ENCODE measurements around the gene APLN.

DNA sequence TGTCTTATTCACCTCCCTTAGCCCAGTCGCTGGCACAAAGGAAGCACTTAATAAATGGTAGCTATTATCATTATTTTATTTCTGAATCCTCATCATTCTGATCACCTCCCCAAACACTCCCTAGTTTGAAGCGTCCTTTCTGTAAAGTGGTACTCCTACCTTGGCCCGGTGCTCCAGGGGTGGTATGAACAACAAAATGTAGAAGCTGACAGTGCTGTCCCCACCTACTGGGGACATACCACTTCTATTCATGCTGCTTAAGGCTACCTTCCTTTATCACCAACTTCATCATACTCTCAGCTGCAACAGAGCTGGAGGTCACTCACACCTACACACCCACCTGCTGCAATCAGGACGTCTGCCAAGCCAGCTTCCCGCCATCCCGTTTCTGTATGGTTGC lies 40.8 kb upstream of the APLN start:
- no peak for TF ChIP-seq CTCF (IDR thresholded peaks at IDR 0.05)
- no peak for TF ChIP-seq POLR2A (IDR thresholded peaks at IDR 0.05)

Measured in testis (tissue), 2 donors.